GM10266 (cell line): ENCODE results near the gene TSEN54.

Experiments
- DNase-seq: peaks from one replicate; pipeline ENCODE4 v3.0.0; 2012; ENCODE audit errors: extremely low spot score
- TF ChIP-seq, protein P1 (sequence below): IDR thresholded peaks from 2 replicates; pipeline ENCODE4 v1.5.1; 2012; ENCODE audit warnings: mild to moderate bottlenecking, low read depth; ENCODE audit not compliant: control insufficient read depth, insufficient read depth; ENCODE audit errors: missing control alignments

The TSEN54 gene

GRCh38 chr17:75573994-75574393 lies 57.7 kb downstream of the TSEN54 start:
- DNase-seq, result no peak
- TF ChIP-seq, protein P1, sequence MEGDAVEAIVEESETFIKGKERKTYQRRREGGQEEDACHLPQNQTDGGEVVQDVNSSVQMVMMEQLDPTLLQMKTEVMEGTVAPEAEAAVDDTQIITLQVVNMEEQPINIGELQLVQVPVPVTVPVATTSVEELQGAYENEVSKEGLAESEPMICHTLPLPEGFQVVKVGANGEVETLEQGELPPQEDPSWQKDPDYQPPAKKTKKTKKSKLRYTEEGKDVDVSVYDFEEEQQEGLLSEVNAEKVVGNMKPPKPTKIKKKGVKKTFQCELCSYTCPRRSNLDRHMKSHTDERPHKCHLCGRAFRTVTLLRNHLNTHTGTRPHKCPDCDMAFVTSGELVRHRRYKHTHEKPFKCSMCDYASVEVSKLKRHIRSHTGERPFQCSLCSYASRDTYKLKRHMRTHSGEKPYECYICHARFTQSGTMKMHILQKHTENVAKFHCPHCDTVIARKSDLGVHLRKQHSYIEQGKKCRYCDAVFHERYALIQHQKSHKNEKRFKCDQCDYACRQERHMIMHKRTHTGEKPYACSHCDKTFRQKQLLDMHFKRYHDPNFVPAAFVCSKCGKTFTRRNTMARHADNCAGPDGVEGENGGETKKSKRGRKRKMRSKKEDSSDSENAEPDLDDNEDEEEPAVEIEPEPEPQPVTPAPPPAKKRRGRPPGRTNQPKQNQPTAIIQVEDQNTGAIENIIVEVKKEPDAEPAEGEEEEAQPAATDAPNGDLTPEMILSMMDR, result no peak
